Cerebellar nuclear complex (tissue), 1 donor: ENCODE measurements around the gene UBAP1L.
A peak's percentile ranks its signal among the peaks of the same experiment; 100 is the strongest.
"Not testable (repeated sequence)": the region's sequence is repeated elsewhere in the genome, so short reads cannot be mapped to it uniquely, and the experiment has no call there.

ENCODE experiments used
- DNase-seq, 2 experiments: peaks; one replicate each; lab custom pipeline; 2025; lab: John Stamatoyannopoulos, UW

UBAP1L gene

DNA sequence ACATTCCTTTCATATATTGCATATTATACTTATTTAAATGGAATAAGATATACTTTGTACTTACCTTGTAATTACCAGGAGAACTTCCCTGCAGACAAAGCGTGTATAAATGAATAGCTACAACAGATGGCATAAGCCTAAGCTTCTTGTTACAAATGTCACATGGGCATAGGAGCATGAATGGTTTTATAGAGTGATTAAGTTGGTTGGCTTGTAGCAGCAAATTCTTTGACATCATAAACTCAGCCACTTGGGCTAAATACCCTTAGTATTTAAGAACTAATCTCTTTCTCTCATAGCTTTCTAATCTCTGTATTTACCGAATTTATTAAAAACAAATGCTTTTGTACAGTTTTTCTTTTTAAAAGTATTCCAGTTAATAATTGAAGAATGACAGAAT is at the start of gene UBAP1L:
Gene UBAP1L (minus strand): TSS at position 115 of the 400 bp plus-strand sequence. CDS start 8,985 bp downstream, outside the sequence.
- no peak for DNase-seq

DNA sequence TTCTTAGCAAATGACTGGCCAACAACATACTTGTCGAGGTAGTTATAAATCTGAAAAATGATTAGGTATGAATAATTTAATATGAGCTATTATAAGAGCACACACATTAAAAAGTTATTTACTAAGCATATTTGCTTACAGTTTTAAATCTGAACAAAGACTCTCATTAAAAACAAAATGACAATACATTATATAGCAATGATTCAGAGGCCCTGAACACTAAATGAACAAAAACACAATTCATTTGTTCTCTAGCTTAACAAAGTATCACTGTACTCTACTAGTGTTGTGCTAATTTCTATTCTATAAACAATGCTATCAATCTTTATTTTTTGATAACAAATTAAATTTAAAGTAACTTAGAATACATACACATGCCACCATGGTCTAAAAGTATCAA is 49.1 kb upstream of the UBAP1L start:
- DNase-seq: no peak

DNA sequence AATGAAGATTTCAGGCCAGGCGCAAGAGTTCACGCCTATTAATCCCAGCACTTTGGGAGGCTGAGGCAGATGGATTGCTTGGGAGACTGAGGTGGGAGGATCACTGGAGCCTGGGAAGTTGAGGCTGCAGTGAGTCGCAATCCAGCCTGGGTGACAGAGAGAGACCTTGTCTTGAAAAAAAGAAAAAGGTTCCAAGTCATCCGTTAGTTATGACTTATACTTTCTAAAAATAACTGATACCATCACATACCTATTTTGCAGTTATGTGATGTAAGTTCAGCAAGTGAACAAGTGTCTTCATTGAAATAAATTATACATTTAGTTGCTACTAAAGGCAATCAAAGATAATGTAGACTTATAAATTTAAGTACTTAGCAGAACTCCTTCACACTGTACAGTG is 48.0 kb upstream of the UBAP1L start:
- DNase-seq: no peak

DNA sequence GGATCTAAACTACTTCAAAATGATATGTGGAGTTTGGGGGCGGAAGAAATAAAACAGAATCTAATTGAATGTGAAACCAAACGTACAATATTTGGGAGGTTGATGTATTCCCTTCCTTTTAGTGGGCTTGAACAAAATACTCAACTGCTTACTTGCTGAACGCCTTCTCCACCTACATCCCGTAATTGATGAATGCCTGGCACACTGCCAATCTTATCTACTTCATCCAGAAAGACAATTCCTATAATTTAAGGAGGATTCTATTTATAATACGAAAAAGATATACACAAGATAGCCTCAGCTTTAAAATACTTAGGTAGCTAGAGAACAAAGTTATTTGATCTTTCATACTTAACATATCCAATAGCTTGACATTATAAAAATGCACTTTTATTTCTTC is 41.7 kb upstream of the UBAP1L start:
- DNase-seq: no peak

DNA sequence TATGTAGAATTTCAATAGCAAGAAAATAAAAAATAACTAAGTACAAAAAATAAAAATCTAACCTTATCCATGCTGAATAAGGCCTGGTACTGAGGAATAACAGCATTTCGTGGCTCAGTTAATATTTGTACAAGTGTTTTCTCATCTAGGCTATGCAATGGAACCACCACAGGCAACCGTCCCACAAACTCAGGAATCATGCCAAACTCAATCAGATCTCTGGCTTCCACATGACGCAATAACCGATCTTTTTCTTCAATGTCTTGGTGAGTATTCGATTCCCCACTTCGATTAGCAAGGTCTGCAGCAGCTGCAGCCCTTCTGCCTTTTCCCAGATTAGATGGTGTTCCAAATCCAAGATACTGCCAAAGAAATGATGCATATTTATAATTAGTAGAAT is 39.7 kb upstream of the UBAP1L start:
- DNase-seq: no peak

DNA sequence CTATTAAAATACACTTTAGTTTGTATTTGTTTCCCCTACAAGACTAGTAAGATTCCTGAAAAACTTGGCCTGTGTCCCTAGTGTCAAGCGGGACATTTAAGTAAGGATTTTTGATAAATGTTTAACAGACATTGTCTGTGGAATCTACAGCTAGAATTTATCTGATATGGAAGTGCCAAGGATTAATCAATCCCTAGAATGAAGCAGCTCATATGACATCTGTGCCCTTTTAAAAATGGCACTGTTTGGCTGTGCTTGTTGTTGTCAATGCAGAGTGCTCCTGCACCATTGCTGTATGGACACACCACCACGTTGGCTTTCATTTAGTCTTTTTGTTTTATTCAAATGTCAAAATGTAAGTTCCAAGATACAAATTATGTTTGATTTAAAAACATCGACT is 32.9 kb upstream of the UBAP1L start:
- no peak for DNase-seq

DNA sequence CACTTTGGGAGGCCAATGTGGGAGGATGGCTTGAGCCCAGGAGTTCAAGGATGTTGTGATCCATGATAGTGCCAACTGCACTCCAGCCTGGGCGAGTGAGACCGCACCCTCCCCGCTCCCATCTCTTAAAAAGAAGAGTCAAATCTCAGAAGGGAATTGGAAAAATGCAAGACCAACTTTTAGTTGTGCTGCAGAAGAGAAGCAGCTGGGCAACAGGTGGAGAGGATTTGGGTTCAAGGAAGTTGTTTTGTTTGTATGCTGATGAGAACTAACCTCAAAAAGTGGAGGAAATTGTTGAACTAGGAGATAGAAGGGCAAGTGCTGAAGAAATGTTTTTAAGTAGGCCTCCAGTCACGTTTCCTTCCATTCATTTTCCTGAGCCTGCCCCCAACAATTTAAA is 31.4 kb upstream of the UBAP1L start:
- DNase-seq: no peak

DNA sequence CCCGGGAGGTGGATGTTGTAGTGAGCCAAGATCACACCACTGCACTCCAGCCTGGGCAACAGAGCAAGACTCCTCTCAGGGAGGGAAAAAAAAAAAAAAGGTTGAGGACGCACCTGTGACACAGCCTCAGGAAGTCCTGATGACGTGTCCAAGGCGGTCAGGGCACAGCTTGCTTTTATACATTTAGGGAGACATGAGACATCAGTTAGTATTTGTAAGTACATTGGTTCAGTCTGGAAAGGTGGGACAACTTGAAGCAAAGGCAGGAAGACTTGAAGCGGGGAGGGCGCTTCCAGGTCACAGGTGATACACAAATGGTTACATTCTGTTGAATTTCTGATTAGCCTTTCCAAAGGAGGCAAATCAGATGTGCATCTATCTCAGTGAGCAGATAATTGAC is 23.6 kb upstream of the UBAP1L start:
- not testable (repeated sequence) for DNase-seq

DNA sequence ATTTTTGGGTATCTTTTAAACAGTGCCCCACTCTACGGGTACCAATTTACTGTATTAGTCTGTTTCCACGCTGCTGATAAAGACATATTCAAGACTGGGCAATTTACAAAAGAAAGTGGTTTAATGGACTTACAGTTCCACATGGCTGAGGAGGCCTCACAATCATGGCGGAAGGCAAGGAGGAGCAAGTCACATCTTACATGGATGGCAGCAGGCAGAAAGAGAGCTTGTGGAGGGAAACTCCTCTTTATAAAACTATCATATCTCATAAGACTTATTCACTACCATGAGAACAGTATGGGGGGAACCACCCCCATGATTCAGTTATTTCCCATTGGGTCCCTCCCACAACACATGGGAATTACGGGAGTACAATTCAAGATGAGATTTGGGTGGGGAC is 22.9 kb upstream of the UBAP1L start:
- DNase-seq: not testable (repeated sequence)

DNA sequence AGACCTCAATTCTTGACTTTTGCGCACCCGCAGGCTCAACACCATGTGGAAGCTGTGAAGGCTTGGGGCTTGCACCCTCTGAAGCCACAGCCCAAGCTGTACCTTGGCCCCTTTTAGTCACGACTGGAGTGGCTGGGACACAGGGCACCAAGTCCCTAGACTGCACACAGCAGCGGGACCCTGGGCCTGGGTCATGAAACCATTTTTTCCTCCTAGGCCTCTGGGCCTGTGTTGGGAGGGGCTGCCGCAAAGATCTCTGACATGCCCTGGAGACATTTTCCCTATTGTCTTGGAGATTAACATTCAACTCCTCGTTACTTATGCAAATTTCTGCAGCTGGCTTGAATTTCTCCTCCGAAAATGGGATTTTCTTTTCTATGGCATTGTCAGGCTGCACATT is 22.1 kb upstream of the UBAP1L start:
- DNase-seq: not testable (repeated sequence)

DNA sequence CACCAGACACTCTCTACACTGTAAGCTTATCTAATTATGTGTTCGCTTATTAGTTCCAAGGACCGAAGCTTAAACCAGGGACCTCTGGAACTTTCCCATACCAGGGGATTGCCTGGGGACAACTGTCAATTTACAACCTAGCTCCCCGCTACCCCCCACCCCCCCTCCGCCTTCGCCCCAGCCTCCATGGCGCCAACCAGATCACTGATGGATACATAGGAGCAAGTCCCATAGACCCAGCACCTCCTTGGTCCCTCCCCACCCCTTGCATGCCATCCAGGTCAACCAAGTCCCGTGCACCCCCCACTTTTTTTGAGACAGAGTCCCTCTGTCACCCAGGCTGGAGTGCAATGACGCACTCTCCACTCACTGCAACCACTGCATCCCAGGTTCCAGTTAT is 19.5 kb upstream of the UBAP1L start:
- no peak for DNase-seq

DNA sequence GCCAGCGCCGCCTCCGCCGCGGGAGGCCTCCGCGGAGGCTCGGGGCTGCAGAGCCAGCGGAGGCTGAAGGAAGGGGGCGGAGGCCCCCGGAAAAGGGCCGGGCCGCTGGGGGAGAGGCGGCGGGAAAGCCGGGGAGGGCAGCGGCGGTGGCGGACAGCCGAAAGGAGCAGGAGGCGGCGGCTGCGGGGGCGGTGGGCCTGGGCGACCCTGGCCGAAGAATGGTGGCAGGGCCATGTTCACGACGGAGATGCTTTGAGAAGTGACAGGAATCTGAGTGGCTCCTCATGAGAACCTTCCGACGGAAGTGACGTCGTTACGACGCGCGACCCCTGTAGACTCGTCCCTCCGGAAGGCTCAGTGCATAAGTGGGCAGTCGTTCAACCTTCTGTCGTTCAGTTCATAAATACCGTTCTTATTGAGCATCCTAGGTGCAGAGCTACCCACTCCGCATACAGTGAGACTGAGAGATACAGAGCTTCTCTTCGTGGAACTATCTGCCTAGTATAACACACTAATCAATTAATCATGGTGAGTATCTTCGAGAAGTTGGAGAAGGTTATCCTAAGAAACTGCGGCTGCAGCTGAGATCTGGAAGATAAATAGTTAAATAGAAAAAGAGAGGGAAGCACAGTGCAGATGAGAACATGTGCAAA is 18.7 kb upstream of the UBAP1L start, which contains the start of gene PDCD7:
Gene PDCD7 (minus strand): TSS at position 261 of the 653 bp plus-strand sequence. CDS start 27 bp downstream, at position 234.
- peak; percentile 35 to 84 for DNase-seq

DNA sequence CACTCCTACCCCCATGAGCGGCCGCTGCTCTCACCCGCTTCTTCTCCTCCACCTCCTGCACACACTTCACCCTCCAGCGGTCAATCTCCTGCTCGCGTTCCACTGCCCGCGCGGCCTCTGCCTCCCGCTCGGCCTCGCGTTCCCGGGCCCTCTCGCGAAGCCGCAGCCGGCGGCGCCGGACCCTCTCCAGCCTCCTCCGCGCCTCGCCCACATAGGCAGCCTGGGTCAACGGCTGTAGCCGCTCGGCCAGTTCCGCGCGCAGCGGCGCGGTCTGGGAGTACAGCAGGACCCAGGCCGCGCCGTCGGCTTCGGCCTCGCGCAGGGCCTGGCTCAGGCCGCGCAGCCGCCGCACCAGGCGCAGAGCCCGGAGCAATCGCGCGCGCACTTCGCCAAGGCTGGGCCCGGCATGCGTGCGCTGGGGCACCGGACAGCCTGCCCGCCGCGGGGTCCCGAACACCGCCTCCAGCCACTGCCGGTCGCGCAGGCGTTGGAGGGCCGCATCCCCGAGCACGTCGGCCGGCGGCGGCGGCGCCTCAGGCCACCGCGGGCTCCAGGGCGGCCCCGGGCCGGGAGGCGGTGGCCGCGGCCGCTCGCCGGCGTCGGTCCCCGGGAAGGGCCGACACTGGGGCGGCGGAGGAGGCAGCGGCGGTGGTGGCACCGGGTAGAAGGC is 18.0 kb upstream of the UBAP1L start:
- no peak for DNase-seq

DNA sequence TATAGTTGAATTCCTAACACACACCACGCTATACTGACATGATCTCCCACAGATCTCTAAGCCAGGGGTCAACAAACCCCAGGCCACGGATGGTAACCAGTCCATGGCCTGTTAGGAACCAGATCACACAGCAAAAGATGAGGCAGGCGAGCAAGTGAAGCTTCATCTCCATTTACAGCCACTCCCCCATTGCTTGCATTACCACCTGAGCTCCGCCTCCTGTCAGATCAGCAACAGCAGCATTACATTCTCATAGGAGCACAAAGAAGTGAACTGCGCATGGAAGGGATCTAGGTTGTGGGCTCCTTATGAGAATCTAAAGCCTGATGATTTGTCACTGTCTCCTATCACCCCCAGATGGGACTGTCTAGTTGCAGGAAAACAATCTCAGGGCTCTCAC is 15.9 kb upstream of the UBAP1L start:
- DNase-seq: no peak

DNA sequence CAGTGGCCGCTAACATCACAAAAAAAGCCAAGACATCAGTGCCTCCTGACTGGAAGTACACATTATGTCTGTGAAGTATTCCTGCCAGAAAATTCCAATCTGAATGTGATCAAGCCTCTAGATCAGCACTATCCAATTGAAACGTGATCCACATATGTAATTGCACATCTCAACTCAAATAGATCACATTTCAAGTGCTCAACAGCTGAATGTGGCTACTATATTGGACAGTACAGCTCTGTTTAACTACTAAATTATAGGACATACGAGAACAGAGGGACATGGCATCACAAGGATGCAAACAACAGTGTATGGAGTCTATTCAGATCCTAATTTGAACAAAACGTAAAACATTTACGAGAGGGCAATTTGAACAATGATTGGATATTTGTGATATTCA is 542 bp upstream of the UBAP1L start:
- no peak for DNase-seq

DNA sequence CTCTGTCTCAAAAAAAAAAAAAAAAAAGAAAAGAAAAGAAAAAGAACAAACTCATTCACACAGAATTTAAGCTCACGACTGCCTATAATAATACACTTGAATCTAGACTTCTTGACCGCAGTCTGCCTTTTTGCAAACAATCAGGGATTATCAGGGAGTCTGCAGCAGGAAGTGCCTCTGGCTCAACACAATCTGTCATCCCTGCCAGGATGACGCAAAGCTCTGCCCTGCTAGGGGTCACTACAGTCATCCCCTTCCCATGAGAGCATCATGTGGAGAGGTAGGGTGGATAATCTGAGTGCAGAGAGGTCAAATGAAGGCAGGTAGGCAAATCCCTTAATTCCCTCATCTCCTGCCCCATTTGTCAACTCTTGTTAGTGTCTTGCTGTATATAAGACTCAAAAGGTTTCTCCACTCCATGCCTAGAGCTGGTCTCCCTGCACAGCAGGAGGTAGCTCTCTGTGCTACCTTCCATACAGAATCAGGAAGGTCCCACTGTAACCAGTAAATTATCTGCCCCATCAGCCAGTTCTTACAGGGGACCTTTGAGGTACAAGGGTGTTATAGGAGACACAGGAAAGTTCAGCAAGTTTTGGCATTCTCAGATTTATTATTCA is 4.2 kb downstream of the UBAP1L start:
- DNase-seq: no peak

DNA sequence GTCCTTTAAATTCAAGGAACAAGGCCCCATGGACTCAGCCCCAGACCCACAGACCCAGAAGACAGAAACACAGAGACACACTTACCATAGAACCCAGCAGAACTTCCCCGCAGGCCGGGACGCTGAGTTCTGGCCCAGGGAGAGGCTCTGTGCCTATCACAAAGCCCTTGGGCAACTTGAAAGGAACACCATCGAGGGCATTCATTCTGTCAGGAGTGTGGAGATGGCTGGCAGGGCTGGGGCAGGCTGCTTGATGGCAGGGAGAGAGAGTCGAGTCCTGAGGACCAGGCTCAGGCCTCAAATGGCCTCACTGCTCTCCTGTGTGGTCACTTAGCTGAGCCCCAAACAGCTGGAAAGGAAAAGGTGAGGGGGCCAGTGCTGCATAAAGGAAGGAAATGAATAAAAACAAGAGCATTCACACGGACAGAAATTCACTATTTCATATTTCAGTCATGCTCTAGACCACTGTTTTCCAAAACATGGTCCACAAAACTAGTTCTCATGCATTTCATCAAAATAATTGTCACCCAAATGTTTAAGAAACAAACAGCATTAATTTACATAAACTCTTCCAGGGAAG is 8.9 kb downstream of the UBAP1L start:
- DNase-seq: no peak

DNA sequence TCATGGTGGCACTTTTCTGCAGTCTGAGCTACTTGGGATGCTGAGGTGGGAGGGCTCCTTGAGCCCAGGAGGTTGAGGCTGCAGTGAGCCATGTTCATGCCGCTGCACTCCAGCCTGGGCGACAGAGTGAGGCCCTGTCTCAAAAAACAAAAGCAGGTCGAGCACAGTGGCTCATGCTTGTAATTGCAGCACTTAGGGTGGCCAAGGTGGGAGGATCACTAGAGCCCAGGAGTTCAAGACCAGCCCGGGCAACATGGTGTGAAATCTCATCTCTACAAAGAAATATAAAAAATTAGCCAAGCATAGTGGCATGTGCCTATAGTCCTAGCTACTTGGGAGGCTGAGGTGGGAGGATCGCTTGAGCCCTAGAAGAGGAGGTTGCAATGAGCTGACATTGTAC is 10.0 kb downstream of the UBAP1L start:
- no peak for DNase-seq

DNA sequence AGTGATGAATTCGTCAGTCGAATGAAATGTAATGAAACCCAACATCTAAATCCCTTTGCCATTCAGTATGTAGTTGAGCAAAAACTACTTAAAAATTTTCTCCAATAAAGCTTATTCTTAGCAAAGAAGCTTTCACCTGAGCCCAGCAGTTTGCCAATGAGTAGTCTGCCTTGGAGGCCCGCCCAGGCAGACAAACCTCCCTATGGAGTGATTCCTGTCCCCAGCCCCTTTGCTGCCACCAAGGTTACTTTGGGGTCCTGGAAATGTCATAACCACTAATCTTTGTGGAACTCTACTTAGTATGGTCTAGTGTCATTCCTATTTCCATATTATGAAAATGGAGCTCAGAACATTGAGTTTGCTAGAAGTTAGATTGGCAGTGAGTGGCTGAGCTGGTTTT is 12.1 kb downstream of the UBAP1L start:
- DNase-seq: no peak

DNA sequence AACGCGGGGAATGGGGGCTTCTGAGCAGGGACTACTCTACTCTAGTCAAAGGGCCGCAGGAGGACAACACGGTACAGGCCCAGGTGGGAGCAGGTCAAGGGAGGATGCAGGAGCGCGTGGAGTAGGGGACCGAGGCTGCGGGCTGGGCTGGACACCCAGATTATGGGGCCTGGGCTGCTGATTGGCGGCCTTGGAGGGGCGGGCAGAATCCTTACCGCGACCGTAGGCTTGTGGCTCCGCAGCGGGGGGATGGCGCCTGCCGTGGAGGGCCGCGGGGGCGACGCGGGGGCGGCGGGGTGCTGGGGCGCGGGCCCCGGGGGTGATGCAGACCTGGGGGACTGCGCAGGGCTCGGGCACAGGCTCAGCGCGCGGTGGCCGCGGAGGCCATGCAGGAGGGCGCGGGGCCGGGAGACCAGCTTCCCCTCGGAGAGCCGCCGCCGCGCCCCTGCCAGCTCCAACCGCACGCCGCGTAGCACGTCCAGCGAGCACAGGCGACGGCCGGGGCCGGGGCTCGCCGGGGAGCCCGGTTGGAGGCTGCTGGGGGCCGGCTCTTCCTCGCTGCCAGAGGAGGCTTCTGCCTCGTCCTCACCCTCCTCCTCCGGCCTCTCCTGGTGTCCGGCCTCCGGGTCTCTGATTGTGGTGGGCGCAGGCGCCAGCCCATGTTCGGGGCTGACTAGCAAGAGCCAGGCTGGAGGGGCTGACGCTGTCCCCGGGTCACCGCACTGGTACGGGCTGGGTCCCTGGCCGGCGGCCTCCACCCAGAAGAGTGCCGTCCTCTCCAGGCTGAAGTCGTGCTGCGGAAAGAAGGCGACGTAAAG is 12.9 kb downstream of the UBAP1L start:
- DNase-seq: no peak

DNA sequence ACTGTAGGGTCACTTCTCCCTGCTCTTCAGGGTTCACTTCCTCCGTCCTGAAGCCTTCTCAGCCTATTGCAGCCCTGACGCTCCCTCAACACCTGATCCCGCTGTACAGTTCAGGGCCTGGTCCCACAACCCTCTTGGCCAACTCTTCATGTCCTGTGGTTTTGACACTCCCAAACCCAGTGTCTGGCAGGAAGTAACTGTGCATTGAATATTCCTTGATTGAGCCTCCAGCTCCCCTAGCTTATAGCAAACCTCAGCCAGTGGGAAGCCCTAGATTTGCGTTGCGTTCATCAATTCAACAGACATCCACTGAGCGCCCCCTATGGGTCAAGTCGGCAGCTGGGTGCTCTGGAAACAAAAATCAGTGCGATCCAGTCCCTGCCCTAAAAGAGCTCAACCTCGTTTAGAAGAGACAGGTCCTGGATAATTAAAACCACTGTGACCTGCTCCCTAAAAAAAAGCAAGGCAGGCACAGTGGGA is 13.5 kb downstream of the UBAP1L start:
- peak in 1 of 2 experiments; percentile 12 for DNase-seq

DNA sequence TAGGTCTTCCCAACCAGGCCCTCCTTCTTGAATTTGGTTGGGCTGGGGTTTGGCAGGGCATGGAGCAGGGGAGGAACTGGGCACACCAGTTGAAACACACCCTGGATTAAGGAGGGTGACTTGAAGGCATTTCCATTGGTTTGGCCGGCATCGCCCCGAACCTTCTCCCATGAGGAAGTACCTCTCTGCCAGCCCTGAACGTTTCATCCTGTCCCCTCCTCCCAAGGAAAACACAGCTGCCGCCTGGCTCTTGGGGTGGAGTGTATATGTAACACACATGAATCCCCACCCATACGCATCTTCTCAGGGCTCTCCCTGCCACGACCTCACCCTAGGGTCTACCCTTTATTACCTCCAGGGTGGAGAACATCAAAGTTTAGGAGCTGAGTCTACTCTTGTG is 14.6 kb downstream of the UBAP1L start:
- no peak for DNase-seq
